ENCODE measurements around the gene ADAMTSL2. TPM values are rescaled to one million over a fixed set of nuclear protein-coding genes. Genes with fewer than 3 reads are reported as not detected.
"Not testable (repeated sequence)": the region's sequence is repeated elsewhere in the genome, so short reads cannot be mapped to it uniquely, and the experiment has no call there.

Gene ADAMTSL2
- total RNA-seq, 2 experiments from 2014 or later, result 0.11 to 0.25 TPM

DNA sequence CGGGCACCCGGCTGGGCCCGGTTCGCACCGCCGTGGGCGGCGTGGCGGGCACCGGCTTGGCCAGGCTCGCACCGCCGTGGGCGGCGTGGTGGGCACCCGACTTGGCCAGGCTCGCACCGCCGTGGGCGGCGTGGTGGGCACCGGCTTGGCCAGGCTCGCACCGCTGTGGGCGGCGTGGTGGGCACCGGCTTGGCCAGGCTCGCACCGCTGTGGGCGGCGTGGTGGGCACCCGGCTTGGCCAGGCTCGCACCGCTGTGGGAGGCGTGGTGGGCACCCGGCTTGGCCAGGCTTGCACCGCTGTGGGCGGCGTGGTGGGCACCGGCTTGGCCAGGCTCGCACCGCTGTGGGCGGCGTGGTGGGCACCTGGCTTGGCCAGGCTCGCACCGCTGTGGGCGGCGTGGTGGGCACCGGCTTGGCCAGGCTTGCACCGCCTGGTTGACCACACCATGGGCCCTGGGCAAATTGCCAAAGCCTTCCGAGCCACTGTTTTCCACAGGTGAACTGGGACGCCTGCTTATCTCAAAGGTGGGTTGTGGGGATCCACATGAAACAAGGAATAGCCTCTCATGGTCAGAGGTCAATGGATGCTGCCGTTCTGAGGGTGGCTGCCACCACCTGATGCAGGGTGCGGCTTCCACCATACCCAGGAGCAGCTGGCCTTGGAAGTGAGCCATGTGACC is 28.2 kb downstream of the ADAMTSL2 start:
- Mint-ChIP-seq H3K27me3 (no peaks in the 10 kb centered on the region), H3K36me3 (ENCODE audit: low read depth) (no peaks in the 10 kb centered on the region), H3K9me3 (no peaks in the 10 kb centered on the region), H3K4me3 (no peak overlapping the region), H3K4me1 (ENCODE audit: low read depth) (peaks cover 21% of the 10 kb centered on the region), H3K27ac (no peak overlapping the region)
- POLR2A ChIA-PET, result no interaction called here
- ATAC-seq (no peak), DNase-seq (no peak)
- TF ChIP-seq, protein P1, sequence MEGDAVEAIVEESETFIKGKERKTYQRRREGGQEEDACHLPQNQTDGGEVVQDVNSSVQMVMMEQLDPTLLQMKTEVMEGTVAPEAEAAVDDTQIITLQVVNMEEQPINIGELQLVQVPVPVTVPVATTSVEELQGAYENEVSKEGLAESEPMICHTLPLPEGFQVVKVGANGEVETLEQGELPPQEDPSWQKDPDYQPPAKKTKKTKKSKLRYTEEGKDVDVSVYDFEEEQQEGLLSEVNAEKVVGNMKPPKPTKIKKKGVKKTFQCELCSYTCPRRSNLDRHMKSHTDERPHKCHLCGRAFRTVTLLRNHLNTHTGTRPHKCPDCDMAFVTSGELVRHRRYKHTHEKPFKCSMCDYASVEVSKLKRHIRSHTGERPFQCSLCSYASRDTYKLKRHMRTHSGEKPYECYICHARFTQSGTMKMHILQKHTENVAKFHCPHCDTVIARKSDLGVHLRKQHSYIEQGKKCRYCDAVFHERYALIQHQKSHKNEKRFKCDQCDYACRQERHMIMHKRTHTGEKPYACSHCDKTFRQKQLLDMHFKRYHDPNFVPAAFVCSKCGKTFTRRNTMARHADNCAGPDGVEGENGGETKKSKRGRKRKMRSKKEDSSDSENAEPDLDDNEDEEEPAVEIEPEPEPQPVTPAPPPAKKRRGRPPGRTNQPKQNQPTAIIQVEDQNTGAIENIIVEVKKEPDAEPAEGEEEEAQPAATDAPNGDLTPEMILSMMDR (IDR thresholded peaks at IDR 0.05), result no peak
- CTCF ChIA-PET, result no interaction called here
- intact Hi-C loops (cut with micrococcal nuclease), result no loop called here

DNA sequence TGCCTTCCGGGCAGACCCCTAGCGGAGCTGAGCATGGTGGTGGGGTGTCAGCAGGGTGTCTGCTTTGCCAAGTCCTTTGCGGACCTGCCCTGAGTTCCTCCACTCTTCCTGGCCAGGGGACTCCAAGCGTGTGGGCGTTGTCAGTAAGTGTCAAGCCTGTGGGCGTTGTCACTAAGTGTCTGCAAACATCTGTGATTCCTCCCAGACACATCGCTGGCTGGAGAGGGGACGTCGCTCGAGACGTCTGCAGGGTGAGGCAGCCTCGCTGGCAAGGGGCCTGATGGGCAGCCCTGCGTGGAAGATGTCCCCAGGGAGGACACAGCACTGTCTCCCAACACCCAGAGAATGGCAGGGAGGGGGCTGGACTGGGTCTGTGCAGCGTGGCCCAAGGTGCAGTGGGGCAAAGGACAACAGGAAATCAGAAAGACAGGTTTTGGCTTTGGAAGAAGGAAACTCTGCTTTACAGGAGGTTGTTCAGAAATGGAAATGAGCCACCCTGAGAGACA is 28.8 kb downstream of the ADAMTSL2 start:
- H3K9me3 Mint-ChIP-seq, result no peaks in the 10 kb centered on the region
- DNase-seq, result no peak
- ChIA-PET POLR2A (no interaction called here), CTCF (no interaction called here)
- H3K4me1 Mint-ChIP-seq (ENCODE audit: low read depth), result peaks cover 17% of the 10 kb centered on the region
- intact Hi-C loops (cut with micrococcal nuclease), result no loop called here
- ATAC-seq, result no peak
- TF ChIP-seq, protein P1 (IDR thresholded peaks at IDR 0.05), result no peak
- H3K4me3 Mint-ChIP-seq, result no peak overlapping the region
- H3K27me3 Mint-ChIP-seq, result no peaks in the 10 kb centered on the region
- H3K36me3 Mint-ChIP-seq (ENCODE audit: low read depth), result no peaks in the 10 kb centered on the region
- H3K27ac Mint-ChIP-seq, result no peak overlapping the region

DNA sequence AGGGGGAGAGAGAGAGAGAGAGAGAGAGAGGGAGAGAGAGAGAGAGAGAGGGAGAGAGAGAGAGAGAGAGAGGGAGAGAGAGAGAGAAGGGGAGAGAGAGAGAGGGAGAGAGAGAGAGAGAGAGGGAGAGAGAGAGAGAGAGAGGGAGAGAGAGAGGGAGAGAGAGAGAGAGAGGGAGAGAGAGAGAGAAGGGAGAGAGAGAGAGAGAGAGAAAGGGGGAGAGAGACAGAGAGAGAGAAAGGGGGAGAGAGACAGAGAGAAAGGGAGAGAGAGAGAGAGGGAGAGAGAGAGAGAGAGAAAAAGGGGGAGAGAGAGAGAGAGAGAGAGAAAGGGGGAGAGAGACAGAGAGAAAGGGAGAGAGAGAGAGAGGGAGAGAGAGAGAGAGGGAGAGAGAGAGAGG is 29.3 kb downstream of the ADAMTSL2 start:
- ATAC-seq; POLR2A ChIA-PET; H3K36me3 Mint-ChIP-seq (ENCODE audit: low read depth); H3K27ac Mint-ChIP-seq; H3K9me3 Mint-ChIP-seq; H3K4me3 Mint-ChIP-seq; CTCF ChIA-PET; DNase-seq; H3K27me3 Mint-ChIP-seq; intact Hi-C loops (cut with micrococcal nuclease): not testable (repeated sequence)
- peaks cover 12% of the 10 kb centered on the region for H3K4me1 Mint-ChIP-seq (ENCODE audit: low read depth)

DNA sequence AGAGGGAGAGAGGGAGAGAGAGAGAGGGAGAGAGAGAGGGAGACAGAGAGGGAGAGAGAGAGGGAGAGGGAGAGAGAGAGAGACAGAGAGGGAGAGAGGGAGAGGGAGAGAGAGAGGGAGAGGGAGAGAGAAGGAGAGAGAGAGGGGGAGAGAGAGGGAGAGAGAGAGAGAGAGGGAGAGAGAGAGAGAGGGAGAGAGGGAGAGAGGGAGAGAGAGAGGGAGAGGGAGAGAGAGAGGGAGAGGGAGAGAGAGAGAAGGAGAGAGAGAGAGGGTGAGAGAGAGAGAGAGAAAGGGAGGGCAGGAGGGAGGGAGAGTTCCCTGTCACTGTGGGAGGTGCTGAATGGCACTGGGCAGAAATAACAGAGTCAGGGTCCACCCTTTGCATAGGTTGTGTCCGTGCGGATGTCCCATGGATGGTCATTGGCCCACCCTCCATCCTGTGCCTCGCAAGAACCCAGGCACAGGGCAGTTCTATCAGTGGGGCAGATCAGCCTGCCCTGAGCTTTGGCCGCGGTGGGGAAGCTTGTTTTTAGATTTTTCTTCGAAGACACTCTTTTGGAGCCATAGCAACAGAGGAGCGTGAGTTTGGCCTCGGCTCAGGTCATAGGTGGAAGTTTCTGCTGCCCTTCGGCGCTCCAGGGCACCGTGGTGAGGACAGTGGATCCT is 30.1 kb downstream of the ADAMTSL2 start:
- Mint-ChIP-seq H3K9me3 (no peaks in the 10 kb centered on the region), H3K27me3 (no peaks in the 10 kb centered on the region), H3K4me3 (no peak overlapping the region), H3K36me3 (ENCODE audit: low read depth) (no peaks in the 10 kb centered on the region), H3K4me1 (ENCODE audit: low read depth) (peaks cover 9% of the 10 kb centered on the region), H3K27ac (no peak overlapping the region)
- POLR2A ChIA-PET, result no interaction called here
- CTCF ChIA-PET, result no interaction called here
- ATAC-seq, result no peak
- TF ChIP-seq, protein P1 (IDR thresholded peaks at IDR 0.05), result no peak
- no peak for DNase-seq
- intact Hi-C loops (cut with micrococcal nuclease), result no loop called here

- Mint-ChIP-seq H3K27ac (no peak overlapping the region), H3K27me3 (no peaks in the 10 kb centered on the region), H3K4me1 (ENCODE audit: low read depth) (peaks cover 7% of the 10 kb centered on the region), H3K9me3 (no peaks in the 10 kb centered on the region), H3K4me3 (no peak overlapping the region), H3K36me3 (ENCODE audit: low read depth) (no peaks in the 10 kb centered on the region)
- ATAC-seq (no peak), DNase-seq (no peak)
- ChIA-PET CTCF (no interaction called here), POLR2A (no interaction called here)
- TF ChIP-seq, protein P1 (IDR thresholded peaks at IDR 0.05), result no peak
- intact Hi-C loops (cut with micrococcal nuclease), result no loop called here
Measured at GRCh38 chr9:133566382-133566781, 31.9 kb downstream of the ADAMTSL2 start.

All from activated CD8-positive, alpha-beta T cell treated with anti-CD3 and anti-CD28 coated beads for 36 hours (primary cell).